NCI-H526 treated with DMSO at 0.1 percent for 48 hours (cell line): ENCODE data around the gene GPR42.
A peak's percentile ranks its signal among the peaks of the same experiment; 100 is the strongest.
"Not testable (repeated sequence)": the region's sequence is repeated elsewhere in the genome, so short reads cannot be mapped to it uniquely, and the experiment has no call there.

Experiments
- DNase-seq: peaks from one replicate; lab custom pipeline; 2025; lab: John Stamatoyannopoulos, UW

Gene GPR42

DNA sequence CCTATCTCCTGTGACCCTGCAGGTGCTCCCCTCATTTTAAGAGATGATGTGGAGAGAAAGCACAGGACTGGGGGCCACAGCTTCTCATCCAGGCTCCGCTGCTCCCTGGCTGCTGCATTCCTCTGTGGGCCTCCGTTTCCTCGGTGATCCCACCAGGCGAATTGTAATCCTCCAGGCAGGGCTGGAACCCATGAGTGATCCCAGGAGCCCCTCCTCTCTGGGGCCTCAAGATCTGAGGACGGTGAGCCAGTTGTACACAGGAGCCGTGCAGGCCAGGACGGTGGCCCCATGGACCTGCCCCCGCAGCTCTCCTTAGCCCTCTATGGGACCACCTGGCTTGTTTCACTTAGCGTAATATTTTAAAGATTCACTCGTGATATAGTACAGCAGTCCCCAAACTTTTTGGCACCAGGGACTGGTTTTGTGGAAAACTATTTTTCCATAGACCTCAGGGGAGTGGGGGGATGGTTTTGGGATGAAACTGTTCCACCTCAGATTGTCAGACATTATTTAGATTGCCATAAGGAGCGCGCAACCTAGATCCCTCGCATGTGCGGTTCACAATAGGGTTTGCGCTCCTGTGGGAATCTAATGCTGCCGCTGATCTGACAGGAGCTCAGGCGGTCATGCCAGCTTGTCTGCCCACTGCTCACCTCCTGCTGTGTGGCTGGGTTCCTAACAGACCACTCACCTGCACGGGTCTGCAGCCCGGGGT lies 7.0 kb upstream of the GPR42 start:
- no peak for DNase-seq

DNA sequence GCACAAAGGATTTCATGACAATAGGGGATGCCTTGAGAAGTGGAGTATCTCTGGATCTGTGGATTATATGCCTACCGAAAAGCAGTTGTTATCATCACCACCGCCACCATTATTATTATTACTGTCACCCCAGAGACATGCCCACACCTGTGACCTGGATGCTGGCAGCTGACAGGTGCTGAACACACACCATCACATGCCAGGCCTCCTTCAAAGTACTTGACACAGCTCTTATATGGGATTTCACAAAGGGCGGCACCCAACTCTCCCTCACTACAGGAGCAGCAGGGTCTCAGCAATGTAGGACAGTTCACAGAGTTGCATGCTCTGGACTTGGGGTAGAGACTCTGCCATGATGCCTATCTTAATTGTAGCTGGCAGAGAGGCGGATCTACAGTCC lies 5.6 kb upstream of the GPR42 start:
- no peak for DNase-seq

DNA sequence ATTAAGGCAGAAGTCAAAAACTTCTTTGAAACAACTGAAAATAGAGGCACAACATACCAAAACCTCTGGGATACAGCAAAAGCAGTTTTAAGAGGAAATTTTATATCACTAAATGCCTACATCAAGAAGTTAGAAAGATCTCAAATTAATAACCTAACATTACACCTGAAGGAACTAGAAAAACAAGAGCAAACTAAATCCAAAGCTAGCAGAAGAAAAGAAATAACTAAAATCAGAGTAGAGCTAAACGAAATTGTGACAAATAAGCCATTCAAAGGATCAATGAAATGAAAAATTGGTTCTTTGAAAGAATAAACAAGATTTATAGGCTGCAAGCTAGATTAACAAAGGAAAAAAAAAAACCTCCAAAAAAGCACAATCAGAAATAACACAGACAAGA lies 2.5 kb upstream of the GPR42 start:
- DNase-seq: no peak

DNA sequence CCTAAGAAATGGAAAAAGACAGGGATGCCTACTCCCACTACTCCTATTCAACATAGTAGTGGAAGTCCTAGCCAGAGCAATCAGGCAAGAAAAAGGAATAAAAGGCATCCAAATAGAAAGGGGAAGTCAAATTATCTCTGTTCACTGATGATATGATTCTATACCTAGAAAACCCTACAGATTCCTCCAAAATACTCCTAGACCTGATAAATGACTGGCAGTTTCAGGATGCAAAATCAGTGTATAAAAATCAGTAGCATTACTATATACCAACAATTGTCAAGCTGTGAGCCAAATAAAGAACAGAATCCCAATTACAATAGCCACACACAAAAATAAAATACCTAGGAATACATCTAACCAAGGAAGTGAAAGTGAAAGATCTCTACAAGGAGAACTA lies 1.3 kb upstream of the GPR42 start:
- no peak for DNase-seq

DNA sequence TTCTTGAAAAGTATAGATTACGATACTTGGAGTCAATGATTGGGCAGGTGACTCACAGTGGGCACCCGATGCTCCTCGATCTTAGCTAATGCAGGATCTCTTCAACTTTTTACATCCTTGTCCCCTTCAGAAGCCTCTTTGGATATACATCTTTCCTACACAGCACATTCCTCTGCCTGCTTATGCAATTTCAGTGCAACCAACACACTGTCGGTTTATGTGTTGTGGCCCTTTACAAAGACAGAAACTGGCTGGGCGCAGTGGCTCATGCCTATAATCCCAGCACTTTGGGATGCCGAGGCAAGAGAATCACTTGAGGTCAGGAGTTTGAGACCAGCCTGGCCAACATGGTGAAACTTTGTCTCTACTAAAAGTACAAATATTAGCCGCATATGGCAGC lies 2.6 kb downstream of the GPR42 start:
- DNase-seq: no peak

DNA sequence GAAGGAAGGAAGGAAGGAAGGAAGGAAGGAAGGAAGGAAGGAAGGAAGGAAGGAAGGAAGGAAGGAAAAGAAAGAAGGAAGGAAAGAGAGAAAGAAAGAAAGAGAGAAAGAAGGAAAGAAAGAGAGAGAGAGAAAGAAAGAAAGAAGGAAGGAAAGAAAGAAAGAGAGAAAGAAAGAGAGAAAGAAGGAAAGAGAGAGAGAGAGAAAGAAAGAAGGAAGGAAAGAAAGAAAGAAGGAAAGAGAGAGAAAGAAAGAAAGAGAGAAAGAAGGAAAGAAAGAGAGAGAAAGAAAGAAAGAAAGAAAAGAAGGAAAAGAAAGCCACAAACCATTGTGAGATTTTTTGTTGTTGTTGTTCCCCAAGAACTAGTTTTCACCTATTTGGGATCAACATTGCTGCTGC lies 3.2 kb downstream of the GPR42 start:
- DNase-seq: not testable (repeated sequence)

DNA sequence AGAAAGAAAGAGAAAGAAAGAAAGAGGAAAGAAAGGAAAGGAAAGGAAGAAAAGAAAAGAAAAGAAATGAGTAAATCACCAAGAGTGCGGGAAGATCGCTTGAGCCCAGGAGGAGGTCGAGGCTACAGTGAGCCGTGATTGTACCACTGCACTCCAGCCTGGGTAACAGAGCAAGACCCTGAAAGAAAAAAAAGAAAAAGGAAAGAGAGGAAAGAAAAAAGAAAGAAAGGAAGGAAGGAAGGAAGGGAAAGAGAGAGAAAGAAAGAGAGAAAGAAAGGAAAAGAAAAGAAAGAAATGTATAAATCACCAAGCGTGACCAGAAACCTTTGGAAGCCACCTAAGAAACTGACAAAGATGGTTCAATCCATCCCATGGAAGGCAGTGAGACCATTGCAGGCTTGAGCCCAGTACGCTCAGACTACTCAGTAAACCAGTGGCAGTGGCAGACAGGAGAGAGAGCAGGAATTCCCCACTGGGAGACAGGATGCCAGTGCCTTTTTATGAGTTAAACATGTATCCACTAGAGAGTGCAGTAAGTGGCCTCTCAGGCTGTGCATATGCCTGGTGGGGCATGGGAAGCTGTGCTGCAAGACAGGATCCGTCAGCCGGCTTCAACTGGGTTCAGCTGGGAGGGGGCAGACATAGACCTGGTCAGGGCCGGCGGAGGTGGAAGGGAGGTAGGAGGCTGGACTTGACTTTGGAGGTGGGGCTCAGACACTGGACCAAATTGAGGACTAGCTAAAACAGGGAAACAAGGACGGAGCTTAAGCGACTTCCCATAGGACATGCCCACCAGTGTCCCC lies 4.8 kb downstream of the GPR42 start:
- DNase-seq: no peak

DNA sequence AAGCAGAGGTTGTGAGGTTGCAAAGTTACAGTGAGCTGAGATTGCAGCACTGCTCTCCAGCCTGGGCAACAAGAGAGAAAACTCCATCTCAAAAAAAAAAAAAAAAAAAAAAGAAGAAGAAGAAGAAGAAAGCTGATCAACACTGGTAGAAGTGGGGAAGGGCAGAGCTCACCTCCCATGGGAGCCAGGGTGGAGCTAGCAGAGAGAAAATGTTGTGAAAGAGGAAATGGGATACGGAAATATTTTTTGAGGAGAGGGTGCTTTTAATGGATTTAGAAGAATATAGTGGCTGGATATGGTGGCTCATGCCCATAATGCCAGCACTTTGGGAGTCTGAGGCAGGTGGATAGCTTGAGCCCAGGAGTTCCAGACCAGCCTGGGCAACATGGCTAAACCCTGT lies 6.8 kb downstream of the GPR42 start:
- DNase-seq: no peak

DNA sequence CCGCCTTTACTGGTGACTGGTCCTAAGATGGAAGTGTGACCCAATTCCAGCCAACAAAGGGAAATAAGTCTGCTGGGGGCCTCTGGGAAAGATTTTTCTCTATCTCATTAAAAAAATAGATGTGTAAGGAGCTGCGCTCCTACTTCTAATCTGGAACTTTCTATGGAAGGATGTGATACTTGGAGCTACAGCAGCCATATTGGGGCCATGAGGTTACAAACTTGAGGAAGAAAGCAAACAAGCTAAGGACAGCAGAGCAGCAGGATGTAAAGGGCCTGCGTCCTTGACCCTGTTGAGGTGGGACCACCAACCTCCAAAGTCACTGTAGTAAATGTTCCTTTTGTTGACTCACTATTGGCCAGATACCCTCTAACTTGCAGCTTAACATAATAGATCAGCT lies 7.5 kb downstream of the GPR42 start:
- no peak for DNase-seq

DNA sequence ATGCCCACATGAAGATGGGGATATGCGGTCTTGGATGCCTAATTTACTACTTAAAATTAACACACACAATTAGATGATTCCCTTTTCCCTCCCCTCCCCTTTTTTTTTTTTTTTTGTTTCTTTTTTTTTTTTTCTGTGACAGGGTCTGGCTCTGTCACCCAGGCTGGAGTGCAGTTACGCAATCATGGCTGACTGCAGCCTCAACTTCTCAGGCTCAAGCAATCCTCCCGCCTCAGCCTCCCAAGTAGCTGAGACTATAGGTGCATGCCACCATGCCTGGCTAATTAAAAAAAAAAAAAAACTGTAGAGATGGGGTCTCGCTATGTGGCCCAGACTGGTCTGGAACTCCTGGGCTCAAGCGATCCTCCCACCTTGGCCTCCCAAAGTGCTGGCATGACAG lies 8.7 kb downstream of the GPR42 start:
- DNase-seq: not testable (repeated sequence)

DNA sequence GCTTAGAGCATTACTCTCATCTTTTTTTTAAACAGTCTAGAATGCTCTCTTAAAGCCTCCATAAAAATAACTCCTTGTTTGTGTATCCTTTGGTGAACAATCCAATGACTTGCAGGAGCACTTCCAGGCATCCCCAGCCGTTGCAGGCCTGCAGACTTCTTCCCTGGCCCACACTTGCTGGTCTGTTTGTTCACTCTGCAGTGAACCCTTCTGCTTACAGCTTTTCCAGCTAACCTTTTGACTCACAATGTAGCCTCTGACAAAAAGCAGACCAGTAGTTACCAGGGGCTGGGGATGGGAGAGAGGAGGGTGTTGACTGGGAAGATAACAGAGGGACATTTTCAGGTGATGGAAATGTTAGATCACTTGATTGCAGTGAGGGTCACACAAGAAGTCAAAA lies 9.1 kb downstream of the GPR42 start:
- DNase-seq: no peak

DNA sequence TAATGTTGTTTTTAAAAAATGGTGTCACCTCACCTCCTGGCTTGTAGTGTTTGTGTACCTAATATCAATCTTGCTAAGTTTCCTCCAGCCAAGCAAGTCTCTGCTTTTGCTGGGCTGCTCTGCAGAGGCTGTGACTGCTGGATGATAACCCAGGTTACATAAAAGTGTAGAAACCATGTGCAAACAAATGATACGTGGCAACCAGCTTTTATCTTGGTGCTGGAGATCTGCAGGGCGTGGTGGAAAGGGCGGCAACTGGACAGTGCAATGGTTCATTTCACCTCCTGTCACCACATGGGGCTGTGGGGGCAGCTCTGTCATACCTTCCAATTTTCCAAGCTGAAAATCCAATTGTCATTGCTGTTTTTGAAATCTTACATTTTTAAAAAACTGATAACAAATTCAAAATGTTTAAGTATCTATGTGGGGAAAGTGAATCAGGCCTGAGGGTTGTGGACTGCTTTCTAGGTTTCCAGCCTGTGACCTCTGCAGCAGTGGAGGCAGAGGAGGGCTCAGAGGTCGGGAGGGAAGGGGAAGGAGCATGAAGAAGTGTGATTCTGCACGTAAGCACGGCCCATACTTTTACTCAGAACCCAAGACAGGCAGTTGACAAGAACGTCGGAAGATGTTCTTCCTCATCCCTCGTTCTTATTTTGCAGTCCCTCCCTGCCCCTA lies 9.7 kb downstream of the GPR42 start:
- no peak for DNase-seq

DNA sequence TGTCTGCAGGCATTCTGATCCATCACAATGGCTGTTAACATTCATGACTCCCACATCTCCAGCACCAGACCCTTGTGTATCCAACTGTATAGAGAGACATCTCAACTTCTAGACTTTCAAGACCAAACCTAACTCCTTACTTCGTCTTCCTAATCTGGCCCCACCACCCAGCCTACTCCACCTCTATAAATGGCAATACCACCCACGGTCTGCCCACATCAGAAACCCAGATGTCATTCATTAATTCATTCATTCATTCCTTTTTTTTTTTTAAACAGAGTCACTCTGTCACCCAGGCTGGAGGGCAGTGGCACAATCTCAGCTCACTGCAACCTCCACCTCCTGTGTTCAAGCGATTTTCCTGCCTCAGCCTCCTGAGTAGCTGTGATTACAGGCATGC lies 10.4 kb downstream of the GPR42 start:
- DNase-seq: no peak

DNA sequence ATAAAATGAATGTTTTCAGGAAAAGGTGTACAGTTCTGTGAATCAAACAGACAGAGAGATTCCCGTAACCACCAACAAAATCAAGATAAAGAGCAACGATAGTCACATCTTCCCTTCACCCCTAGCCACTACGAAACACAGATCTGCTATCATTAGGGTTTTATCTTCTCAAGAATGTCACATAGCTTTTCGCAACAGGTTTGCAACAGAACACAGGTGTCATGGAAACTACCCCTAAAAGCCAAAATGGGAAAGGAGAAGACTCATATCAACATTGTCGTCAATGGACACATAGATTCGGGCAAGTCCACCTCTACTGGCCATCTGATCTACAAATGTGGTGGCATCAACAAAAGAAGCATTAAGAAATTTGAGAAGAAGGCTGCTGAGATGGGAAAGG lies 11.1 kb downstream of the GPR42 start:
- DNase-seq: no peak

DNA sequence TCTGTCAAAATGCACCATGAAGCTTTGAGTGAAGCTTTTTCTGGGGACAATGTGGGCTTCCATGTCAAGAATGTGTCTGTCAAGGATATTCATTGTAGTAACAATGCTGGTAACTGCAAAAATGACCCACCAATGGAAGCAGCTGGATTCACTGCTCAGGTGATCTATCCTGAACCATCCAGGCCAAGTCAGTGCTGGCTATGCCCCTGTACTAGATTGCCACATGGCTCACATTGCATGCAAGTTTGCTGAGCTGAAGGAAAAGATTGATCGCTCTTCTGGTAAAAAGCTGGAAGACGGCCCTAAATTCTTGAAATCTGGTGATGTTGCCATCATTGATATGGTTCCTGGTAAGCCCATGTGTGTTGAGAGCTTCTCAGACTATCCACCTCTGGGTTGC lies 12.7 kb downstream of the GPR42 start:
- no peak for DNase-seq

DNA sequence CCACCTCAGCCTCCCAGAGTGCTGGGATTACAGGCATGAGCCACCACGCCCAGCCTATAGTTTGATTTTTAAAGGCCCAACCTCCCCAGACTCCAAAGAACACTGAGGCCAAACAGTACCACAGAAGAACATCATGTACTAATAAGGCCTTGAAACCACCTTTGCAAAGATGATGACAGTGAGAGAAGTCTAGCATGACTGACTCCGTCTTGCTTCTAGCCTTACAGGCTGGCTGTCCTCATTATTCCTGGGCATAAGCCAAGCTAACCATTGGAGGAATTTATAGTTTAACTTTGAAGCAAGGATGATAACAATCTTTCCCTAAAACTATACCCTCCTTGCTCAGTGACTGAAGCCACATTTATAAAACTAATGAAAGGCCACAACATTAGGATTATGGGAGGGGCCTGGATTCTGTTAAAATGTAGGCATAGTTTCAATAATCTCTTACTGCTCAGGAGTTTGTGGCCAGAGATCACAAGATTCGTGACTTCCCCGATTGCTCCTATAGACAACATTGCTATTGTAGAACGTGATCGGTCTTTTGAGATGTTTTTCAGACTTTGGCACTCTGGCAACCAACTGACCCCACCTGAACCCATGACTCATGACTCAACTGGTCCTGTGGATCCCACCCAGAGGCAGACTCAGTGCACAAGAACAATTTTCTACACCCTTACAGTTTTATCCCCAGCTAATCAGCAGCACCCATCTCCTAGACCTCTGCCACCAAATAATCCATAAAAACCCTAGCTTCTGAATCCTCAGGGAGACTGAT lies 17.6 kb downstream of the GPR42 start:
- no peak for DNase-seq

DNA sequence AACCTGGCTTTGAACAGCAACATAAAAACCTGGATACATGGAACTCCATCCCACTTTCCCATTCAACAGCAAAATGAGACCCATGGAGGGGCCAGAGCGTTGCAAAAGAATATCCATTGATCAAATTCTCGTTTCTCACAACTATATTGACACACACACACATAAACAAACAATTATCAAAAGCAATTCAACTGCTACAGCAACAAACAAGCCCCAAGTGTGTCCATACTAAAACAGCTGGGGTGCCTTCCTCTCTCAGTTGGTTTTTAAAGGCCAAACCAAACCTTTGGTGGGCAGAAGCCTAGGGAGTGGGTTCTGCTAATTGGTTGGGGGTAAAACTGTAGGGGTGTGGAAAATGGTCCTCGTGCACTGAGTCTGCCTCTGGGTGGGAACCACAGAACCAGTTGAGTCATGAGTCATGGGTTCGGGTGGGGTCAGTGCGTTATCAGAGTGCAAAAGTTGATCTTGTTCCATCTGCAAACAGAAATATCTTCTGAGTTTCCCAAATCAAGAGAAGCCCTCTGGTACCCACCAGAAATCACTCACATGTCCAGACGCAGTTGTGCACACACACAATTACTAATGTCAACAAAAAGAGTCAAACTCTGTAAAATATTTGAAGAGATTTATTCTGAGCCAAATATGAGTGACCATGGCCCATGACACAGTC lies 18.5 kb downstream of the GPR42 start:
- DNase-seq: no peak

DNA sequence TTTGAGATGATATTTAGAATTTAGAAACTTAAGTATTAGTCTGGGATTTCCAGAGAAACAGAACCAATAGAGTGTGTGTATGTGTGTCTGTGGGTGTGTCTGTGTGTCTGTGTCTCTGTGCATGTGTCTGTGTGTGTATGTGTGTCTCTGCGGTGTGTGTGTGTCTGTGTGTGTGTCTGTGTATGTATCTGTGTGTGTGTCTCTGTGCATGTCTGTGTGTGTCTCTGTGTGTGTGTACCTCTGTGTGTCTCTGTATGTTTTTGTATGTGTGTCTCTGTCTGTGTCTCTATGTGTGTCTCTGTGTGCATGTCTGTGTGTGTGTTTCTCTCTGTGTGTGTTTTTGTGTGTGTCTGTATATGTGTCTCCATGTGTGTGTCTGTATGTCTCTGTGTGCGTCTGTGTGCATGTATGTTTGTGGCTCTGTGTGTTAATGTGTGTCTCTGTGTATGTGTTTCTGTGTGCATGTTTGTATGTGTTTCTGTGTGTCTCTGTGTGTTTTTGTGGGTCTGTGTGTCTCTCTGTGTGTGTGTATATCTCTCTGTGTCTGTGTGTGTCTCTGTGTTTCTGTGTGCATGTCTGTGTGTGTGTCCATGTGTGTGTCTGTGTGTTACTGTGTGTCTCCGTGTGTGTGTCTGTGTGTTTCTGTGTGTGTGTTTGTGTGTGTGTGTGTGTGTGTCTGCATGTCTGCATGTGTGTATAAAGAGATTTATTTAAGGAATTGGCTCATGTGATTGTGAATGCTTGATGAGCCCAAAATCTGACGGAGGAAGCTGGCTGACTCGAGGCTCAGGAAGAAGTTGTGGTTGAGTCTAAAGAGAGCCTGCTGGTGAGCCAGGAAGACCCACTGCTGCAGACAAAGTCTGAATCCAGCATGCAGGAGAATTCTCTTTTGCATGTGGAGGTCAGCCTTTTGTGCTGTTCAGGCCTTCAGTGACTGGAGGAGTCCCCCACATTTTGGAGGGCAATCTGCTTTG lies 22.2 kb downstream of the GPR42 start:
- DNase-seq: peak; percentile 56

DNA sequence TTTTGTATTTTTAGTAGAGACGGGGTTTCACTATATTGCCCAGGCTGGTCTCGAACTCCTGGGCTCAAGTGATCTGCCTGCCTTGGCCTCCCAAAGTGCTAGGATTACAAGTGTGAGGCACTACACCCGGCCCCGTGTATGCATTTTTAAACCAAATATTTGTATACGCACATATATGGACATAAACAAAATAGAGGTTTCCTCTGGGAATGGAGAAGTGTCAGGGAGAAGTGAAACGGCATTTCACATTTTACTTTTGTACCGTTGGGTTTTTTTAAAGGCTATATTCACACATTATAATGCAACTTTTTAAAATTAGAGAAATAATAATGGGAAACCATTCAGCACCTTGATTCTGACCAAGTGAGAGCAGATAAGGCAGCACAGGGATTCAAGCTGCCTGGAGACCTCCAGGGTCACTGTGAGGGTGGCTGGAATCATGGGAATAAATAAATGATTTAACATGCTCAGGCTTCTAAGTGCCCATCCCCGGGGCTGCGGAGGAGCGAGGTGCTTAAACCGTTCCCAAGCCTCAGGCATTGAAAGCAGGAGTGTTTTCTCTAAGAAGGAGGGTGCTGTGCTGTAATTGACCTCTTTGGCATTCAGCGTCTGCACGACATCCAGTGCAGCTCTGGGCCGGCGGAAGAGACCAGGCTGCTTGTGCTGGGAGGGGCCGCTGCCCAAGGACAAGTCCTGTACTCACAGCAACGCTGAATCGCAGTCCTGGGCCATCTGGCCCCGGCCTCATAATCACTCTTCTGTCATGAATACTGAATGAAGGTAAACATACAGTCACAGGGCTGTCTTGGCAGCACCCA lies 24.7 kb downstream of the GPR42 start:
- DNase-seq: peak; percentile 38
